GM19023 (cell line): ENCODE results near the gene KMO.

Experiments used
- ATAC-seq: cut with Tn5 transposase; IDR thresholded peaks from one replicate; pipeline ENCODE4 v1.9.1; 2021; ENCODE audit warnings: mild to moderate bottlenecking, moderate library complexity; ENCODE audit not compliant: unreplicated experiment

Gene KMO

DNA sequence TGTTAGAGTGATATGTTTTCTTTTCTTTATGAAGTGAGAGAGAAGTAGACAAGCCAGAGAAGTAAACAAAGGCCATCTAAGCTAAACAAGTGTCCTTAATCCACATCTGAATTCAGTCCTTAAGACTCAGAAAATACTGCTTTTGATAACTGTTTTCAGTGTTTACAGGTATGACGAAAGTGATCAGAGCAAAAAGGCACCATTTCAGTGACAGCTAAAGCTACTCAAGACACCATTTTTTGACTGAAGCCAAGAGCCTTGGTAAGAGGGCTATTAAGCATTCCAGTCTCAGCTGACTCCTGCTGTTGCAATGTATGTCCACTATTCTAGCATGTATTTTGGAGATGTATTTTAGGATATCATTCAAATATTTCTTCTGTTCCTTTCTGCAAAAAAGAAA, 4.1 kb downstream of the KMO start:
- ATAC-seq, result no peak

DNA sequence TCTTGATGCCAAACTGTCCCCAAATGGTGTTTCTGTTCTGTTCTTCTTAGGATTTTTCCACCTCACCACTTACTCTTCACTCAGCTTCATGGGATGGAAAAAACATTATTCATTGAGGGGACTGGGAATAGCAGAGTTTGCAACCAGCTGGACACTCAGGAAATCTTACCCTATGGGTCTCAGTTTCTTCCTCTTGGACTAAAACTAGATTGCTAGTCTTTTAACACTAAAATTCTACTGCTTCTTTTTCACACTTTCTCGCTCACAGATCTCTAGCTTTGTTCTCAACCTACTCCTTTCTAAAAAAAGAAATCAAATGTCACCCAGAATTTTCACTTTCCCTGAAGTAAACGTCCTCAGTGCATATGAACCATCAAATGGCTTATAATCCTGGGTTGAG, 4.8 kb downstream of the KMO start:
- no peak for ATAC-seq

GRCh38 chr1:241542199-241542907, 10.2 kb downstream of the KMO start:
- no peak for ATAC-seq

DNA sequence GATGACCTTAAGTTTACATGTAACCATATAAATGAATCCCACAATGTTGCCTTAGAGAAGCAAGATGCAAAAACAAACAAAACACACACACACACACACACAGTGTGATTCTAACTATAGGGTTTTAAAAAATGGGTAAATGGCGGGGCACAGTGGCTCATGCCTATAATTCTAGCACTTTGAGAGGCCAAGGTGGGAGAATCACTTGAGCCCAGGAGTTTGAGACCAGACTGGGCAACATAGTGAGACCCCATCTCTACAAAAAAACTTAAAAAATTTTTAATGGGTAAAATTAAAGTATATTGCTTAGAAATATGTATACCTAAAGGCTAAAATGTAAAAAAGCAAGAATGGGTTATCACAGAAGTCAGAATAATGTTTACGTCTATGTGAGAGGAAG, 15.8 kb downstream of the KMO start:
- ATAC-seq, result no peak

GRCh38 chr1:241550318-241550717, 18.1 kb downstream of the KMO start:
- no peak for ATAC-seq

- ATAC-seq, result peak; percentile 76
Measured at GRCh38 chr1:241551759-241552638, 19.8 kb downstream of the KMO start.

DNA sequence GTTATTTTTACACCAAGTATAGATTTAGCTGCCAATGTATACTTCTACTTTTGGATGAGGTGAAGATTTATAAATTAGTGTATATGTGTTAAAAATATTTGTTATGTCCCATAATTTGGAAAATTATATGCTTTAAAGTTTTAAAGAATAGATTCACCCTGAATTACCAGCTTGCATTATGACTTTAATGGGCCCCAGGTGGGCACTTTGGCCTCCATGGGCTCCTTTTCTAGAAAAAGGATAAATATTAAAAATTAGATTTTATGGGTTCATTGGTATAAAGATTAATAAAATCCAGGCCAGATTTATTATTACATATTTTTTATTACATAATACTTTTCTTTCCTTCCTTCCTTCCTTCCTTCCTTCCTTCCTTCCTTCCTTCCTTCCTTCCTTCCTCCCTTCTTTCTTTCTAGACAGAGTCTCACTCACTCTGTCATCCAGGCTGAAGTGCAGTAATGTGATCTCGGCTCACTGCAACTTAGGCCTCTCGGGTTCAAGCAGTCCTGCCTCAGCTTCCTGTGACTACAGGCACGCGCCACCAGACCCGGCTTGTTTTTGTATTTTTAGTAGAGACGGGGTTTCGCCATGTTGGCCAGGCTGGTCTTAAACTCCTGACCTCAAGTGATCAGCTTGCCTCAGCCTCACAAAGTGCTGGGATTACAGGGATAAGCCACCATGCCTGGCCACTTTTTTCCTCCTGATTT, 21.9 kb downstream of the KMO start:
- no peak for ATAC-seq

DNA sequence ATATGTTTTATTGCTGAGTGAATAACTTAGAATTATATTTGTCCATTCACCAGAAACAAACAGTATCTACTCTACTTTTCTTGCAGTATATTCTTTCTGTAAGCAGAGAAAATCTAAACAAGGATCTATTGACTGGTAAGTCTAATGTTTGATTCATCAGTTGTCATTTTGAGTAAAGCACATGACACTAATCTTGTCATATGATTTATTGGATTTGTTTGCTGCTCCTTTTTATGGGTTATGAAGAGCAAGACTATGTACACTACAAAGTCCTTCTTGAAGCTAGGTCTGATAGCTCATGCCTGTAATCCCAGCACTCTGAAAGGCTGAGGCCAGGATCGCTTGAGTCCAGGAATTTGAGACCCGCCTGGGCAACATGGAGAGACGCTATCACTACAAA, 23.3 kb downstream of the KMO start:
- ATAC-seq, result no peak

GRCh38 chr1:241557031-241557430, 24.9 kb downstream of the KMO start:
- ATAC-seq, result no peak

DNA sequence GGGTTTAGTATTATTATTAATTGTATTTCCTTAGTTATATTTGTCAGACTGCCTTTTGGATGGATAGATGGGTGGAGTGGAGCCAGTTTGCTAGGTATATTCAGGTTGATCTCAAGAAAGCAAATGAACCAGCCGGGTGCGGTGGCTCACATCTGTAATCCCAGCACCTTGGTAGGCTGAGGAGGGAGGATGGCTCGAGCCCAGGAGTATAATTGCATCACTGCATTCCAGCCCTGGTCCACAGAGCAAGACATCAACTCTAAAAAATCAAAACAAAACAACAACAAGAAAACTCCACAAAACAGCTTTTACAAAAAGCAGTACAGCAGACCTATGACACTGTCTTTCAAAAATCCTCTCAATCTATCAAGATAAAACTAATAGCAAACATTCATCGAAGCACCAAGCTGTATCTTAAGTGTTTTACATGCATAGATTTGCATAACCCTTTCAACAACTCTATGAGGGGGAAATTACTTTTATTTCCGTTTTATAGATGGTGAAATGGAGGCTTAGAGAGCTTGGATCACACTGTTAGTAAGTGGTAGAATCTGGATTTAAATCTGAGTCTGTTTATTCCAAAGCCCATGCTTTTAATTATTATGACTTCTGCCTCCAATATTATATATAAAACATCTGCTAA, 25.5 kb downstream of the KMO start:
- no peak for ATAC-seq

DNA sequence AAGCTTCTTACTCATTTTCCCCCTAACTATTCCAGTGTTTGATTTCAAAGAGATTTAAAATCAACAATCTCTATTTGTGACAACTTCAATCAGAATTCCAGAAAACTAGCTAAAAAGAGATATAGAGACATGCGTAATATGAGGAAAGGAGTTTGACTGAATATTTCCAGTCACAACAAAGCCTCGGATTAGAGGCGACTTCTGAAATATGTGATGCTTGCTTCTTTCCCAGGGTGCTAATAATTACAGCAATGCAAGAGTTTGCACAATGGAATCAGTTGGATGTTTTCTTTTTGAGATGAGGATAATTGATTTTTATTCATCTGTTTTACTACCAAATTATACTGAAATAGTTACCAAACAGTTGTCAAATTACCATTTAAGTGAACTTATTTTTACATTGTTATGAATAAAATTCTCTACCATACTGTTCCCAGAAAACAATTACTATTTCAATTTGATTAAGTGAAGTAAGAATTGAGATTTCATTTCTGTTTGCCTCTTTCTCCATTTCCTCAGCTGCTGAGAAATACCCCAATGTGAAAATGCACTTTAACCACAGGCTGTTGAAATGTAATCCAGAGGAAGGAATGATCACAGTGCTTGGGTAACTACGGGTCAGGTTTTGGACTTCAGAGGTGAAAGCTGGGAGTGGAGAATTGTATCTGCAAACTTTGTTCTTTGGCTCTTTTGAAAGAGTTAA, 28.1 kb downstream of the KMO start:
- no peak for ATAC-seq

DNA sequence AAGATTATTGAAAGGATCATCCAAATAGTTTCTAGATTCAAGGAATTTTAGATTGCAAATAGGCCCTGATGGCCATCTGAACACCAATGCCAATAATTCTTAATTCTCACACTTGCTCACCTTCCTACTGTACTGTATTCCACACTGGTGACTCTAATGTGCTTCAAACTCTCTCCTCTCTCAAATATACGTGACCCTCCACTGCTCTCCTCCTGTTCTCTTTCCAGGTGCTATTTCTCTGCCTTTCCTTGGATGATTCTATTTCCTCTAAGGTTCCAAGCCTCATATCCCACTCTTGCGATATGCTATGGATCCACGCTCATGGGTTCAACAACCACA, 28.6 kb downstream of the KMO start:
- ATAC-seq, result no peak

GRCh38 chr1:241569848-241570247, 37.7 kb downstream of the KMO start:
- ATAC-seq, result no peak

GRCh38 chr1:241574154-241574553, 42.0 kb downstream of the KMO start:
- no peak for ATAC-seq

DNA sequence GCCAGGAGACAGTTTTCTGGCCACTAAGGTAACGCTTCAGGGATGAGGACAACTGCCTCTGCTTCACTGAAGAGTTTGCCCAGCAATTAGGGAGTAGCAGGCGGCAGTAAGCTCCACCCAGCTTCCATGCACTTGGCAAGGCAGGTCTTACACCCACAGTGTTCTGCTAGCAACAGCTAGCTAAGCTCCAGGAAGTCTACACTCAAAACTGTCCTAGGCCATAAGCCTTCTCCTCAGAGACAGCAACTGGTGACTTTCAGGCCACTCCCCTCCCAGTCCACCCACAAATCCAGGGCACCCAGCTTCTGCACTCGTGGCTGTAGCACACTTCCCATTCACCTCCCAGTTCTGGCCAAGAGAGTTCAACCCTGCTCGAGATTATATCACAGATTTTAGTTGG, 47.3 kb downstream of the KMO start:
- no peak for ATAC-seq

- ATAC-seq, result no peak
Measured at GRCh38 chr1:241582921-241583321, 50.7 kb downstream of the KMO start.

GRCh38 chr1:241586905-241587512, 54.8 kb downstream of the KMO start:
- no peak for ATAC-seq

GRCh38 chr1:241589521-241589920, 57.3 kb downstream of the KMO start:
- ATAC-seq, result no peak

GRCh38 chr1:241590719-241591118, 58.5 kb downstream of the KMO start:
- ATAC-seq, result no peak

GRCh38 chr1:241591317-241591716, 59.1 kb downstream of the KMO start:
- no peak for ATAC-seq
